22Rv1 (cell line): ENCODE measurements around the gene IGF1R.

Experiments used
- CTCF ChIP-seq: fragments of 450-650 bp; IDR thresholded peaks from 2 replicates; pipeline ENCODE4 v1.5.1; 2017; ENCODE audit warnings: mild to moderate bottlenecking
- ZFX ChIP-seq: fragments of 450-650 bp; IDR thresholded peaks from 2 replicates; pipeline ENCODE4 v1.6.1; 2017; ENCODE audit warnings: antibody characterized with exemption, borderline replicate concordance

GRCh38 chr15:98924401-98925049 lies 276.2 kb downstream of the IGF1R start:
- TF ChIP-seq ZFX (no peak), CTCF (no peak)
